GM19372 (cell line): ENCODE measurements around the gene ZSCAN32.

Experiments
- ATAC-seq: cut with Tn5 transposase; IDR thresholded peaks from one replicate; pipeline ENCODE4 v1.9.1; 2021; ENCODE audit warnings: mild to moderate bottlenecking, low read depth, moderate library complexity; ENCODE audit not compliant: unreplicated experiment

ZSCAN32 gene

GRCh38 chr16:3400779-3401688 is at the start of gene ZSCAN32, which contains the start of gene ZNF174:
TSS of gene ZSCAN32 (minus strand) at chr16:3401004. CDS start at chr16:3397557, 3,447 bp downstream.
TSS of gene ZNF174 (plus strand) at chr16:3401215. CDS start at chr16:3402005, 790 bp downstream.
- peak; percentile 98 for ATAC-seq

- ATAC-seq, result no peak
Observed at GRCh38 chr16:3444032-3444388, 43.2 kb upstream of the ZSCAN32 start.

- peak; percentile 92 for ATAC-seq
Observed at GRCh38 chr16:3443108-3444031, 42.6 kb upstream of the ZSCAN32 start, which contains the start of the genes NAA60 and ZNF597. TSS of gene NAA60 (plus strand) at chr16:3443680. CDS start at chr16:3476228, 32,548 bp downstream. TSS of gene ZNF597 (minus strand) at chr16:3443504. CDS start at chr16:3443153, 351 bp downstream.

- no peak for ATAC-seq
Observed at GRCh38 chr16:3439637-3440036, 38.8 kb upstream of the ZSCAN32 start.

- no peak for ATAC-seq
Observed at GRCh38 chr16:3434373-3434772, 33.6 kb upstream of the ZSCAN32 start.

GRCh38 chr16:3431779-3432219 is 31.0 kb upstream of the ZSCAN32 start:
- no peak for ATAC-seq

GRCh38 chr16:3413730-3414379 is 13.1 kb upstream of the ZSCAN32 start:
- no peak for ATAC-seq

GRCh38 chr16:3408561-3409197 is 7.9 kb upstream of the ZSCAN32 start:
- ATAC-seq, result no peak

- no peak for ATAC-seq
Observed at GRCh38 chr16:3401719-3402397, 1.1 kb upstream of the ZSCAN32 start.

GRCh38 chr16:3400446-3400778 is 392 bp downstream of the ZSCAN32 start:
- ATAC-seq, result no peak

- ATAC-seq, result no peak
Observed at GRCh38 chr16:3389663-3390338, 11.0 kb downstream of the ZSCAN32 start.

GRCh38 chr16:3388325-3388724 is 12.5 kb downstream of the ZSCAN32 start:
- no peak for ATAC-seq

- ATAC-seq, result no peak
Observed at GRCh38 chr16:3383045-3383448, 17.8 kb downstream of the ZSCAN32 start.

- ATAC-seq, result no peak
Observed at GRCh38 chr16:3377917-3378316, 22.9 kb downstream of the ZSCAN32 start.

GRCh38 chr16:3375680-3376079 is 25.1 kb downstream of the ZSCAN32 start:
- ATAC-seq, result no peak

- ATAC-seq, result no peak
Observed at GRCh38 chr16:3369073-3369472, 31.7 kb downstream of the ZSCAN32 start.

- ATAC-seq, result no peak
Observed at GRCh38 chr16:3364774-3365427, 35.9 kb downstream of the ZSCAN32 start.

- no peak for ATAC-seq
Observed at GRCh38 chr16:3363793-3364192, 37.0 kb downstream of the ZSCAN32 start.
